SK-N-SH (cell line): ENCODE results near the gene C14orf180. TPM values are rescaled to one million over a fixed set of nuclear protein-coding genes. Genes with fewer than 3 reads are reported as not detected.

Source experiments
- CTCF ChIA-PET: fragments of 300-600, 350-600 bp; formaldehyde crosslinking; extraction: SDS; loops from one replicate; lab custom pipeline; 2021; lab: Yijun Ruan, JAX
- POLR2A ChIA-PET: fragments of 350-600 bp; sonication (Branson Sonifier 250); formaldehyde crosslinking; extraction: SDS; loops from one replicate; lab custom pipeline; 2020; ENCODE audit warnings: antibody characterized with exemption, inconsistent platforms; lab: Yijun Ruan, JAX
- DNase-seq: peaks from one replicate; pipeline ENCODE4 v3.0.0; 2012
- H2AFZ ChIP-seq: fragments of 200-600 bp; sonication (generic); 2 replicates; pipeline ENCODE4 v1.8.1; 2016; ENCODE audit warnings: antibody characterized with exemption, mild to moderate bottlenecking, low read depth
- H3F3A ChIP-seq: fragments of 200-600 bp; sonication (generic); replicated peaks from 2 replicates; pipeline ENCODE3; 2016; ENCODE audit warnings: antibody characterized with exemption, mild to moderate bottlenecking; ENCODE audit not compliant: insufficient read depth
- H3K27ac ChIP-seq, 2 experiments: fragments of 200-500 bp in 1 of 2; fragments of 200-600 bp in 1 of 2; sonication (Bioruptor generic) in 1 of 2; sonication (generic), shearing (Covaris generic) in 1 of 2; 2 replicates each; pipeline versions ENCODE4 v1.5.1 to v1.6.1; 2014 to 2016; ENCODE audit warnings: low read depth in 2 of 2, inconsistent platforms in 1 of 2, low read length in 1 of 2, mild to moderate bottlenecking in 1 of 2, mixed read lengths in 1 of 2
- H3K27me3 ChIP-seq: fragments of 200-600 bp; sonication (generic), shearing (Covaris generic); 2 replicates; pipeline ENCODE4 v1.6.1; 2016; ENCODE audit warnings: mixed run types; ENCODE audit not compliant: insufficient read depth
- H3K36me3 ChIP-seq, 2 experiments: fragments of 200-500 bp in 1 of 2; fragments of 200-600 bp in 1 of 2; sonication (Bioruptor generic) in 1 of 2; sonication (generic) in 1 of 2; replicated peaks in 1 of 2; 2 replicates each; pipeline versions ENCODE3 to v1.5.1; 2014 to 2016; ENCODE audit warnings: low read length in 1 of 2, mild to moderate bottlenecking in 1 of 2; ENCODE audit not compliant: insufficient read depth in 2 of 2, control insufficient read depth in 1 of 2
- H3K4me1 ChIP-seq, 2 experiments: fragments of 200-500 bp in 1 of 2; fragments of 200-600 bp in 1 of 2; sonication (Bioruptor generic) in 1 of 2; sonication (generic), shearing (Covaris generic) in 1 of 2; 2 replicates each; pipeline versions ENCODE4 v1.5.1 to v1.6.1; 2014 to 2016; ENCODE audit warnings: low read depth in 1 of 2, low read length in 1 of 2, mixed run types in 1 of 2; ENCODE audit not compliant: insufficient read depth in 2 of 2, control insufficient read depth in 1 of 2
- H3K4me2 ChIP-seq: fragments of 200-600 bp; sonication (generic), shearing (Covaris generic); 2 replicates; pipeline ENCODE4 v1.6.1; 2017; ENCODE audit warnings: mixed run types
- H3K4me3 ChIP-seq, 2 experiments: fragments of 200-500 bp in 1 of 2; fragments of 200-600 bp in 1 of 2; sonication (Bioruptor generic) in 1 of 2; sonication (generic), shearing (Covaris generic) in 1 of 2; 2 replicates each; pipeline versions ENCODE4 v1.5.1 to v1.8.1; 2014 to 2016; ENCODE audit warnings: low read depth in 2 of 2, inconsistent platforms in 1 of 2, low read length in 1 of 2, mild to moderate bottlenecking in 1 of 2, mixed read lengths in 1 of 2, moderate library complexity in 1 of 2
- H3K79me2 ChIP-seq: fragments of 200-600 bp; sonication (generic); 2 replicates; pipeline ENCODE4 v1.8.1; 2017; ENCODE audit warnings: mild to moderate bottlenecking; ENCODE audit not compliant: insufficient read depth
- H3K9ac ChIP-seq: fragments of 200-600 bp; sonication (generic); 2 replicates; pipeline ENCODE4 v1.6.1; 2017; ENCODE audit warnings: mixed run types
- H3K9me2 ChIP-seq: fragments of 200-600 bp; sonication (generic); 2 replicates; pipeline ENCODE4 v1.6.1; 2017; ENCODE audit warnings: mixed run types
- H3K9me3 ChIP-seq: fragments of 200-600 bp; sonication (generic); 2 replicates; pipeline ENCODE4 v1.6.1; 2017; ENCODE audit warnings: mixed run types, mild to moderate bottlenecking, moderate library complexity
- H4K20me1 ChIP-seq: fragments of 200-600 bp; sonication (generic); 2 replicates; pipeline ENCODE4 v1.6.1; 2017; ENCODE audit warnings: mild to moderate bottlenecking, mixed run types; ENCODE audit not compliant: insufficient read depth
- CTCF ChIP-seq: fragments of 200-600 bp; sonication (generic); IDR thresholded peaks from 2 replicates; pipeline ENCODE4 v1.6.1; 2017; ENCODE audit warnings: antibody characterized with exemption, mild to moderate bottlenecking, moderate library complexity
- EP300 ChIP-seq, 2 experiments: IDR thresholded peaks; 2 replicates each; pipeline versions ENCODE4 v1.4.0 to v1.6.1; 2012; ENCODE audit warnings: borderline replicate concordance in 1 of 2, low read depth in 1 of 2, low read length in 1 of 2
- EZH2phosphoT487 ChIP-seq: fragments of 200-600 bp; sonication (generic); IDR thresholded peaks from 2 replicates; pipeline ENCODE4 v1.6.1; 2017; ENCODE audit warnings: low read depth, mixed run types, mild to moderate bottlenecking, antibody characterized with exemption, moderate library complexity, borderline replicate concordance
- FOSL2 ChIP-seq: IDR thresholded peaks from 2 replicates; pipeline ENCODE4 v1.4.0; 2012; ENCODE audit warnings: low read depth, mild to moderate bottlenecking, moderate library complexity, borderline replicate concordance
- FOXJ3 ChIP-seq: sonication (generic); formaldehyde crosslinking; IDR thresholded peaks from 2 replicates; pipeline ENCODE4 v1.5.1; 2020; ENCODE audit warnings: mild to moderate bottlenecking, missing genetic modification reagents
- FOXM1 ChIP-seq: IDR thresholded peaks from 2 replicates; pipeline ENCODE4 v1.4.0; 2012; ENCODE audit warnings: low read depth, mild to moderate bottlenecking
- JUND ChIP-seq: IDR thresholded peaks from 2 replicates; pipeline ENCODE4 v1.4.0; 2012
- MEF2A ChIP-seq: IDR thresholded peaks from 2 replicates; pipeline ENCODE4 v1.4.0; 2012; ENCODE audit warnings: low read depth, borderline replicate concordance
- RAD21 ChIP-seq: IDR thresholded peaks from 2 replicates; pipeline ENCODE4 v1.6.1; 2012; ENCODE audit warnings: mild to moderate bottlenecking, low read length
- RCOR1 ChIP-seq: fragments of 150-350 bp; IDR thresholded peaks from 2 replicates; pipeline ENCODE4 v1.6.1; 2017; ENCODE audit warnings: antibody characterized with exemption, low read length
- SMC3 ChIP-seq: IDR thresholded peaks from 2 replicates; pipeline ENCODE4 v1.6.1; 2012; ENCODE audit warnings: low read depth, low read length, improper control_type of control experiment
- TCF12 ChIP-seq: IDR thresholded peaks from 2 replicates; pipeline ENCODE4 v1.4.0; 2012
- USF1 ChIP-seq: IDR thresholded peaks from 2 replicates; pipeline ENCODE4 v1.4.0; 2012; ENCODE audit warnings: low read depth, borderline replicate concordance
- USF2 ChIP-seq: fragments of 150-350 bp; IDR thresholded peaks from 2 replicates; pipeline ENCODE4 v1.6.1; 2017; ENCODE audit warnings: antibody characterized with exemption, low read length, low read depth, borderline replicate concordance
- YY1 ChIP-seq: IDR thresholded peaks from 2 replicates; pipeline ENCODE4 v1.4.0; 2012; ENCODE audit warnings: low read depth, mild to moderate bottlenecking
- ZBTB33 ChIP-seq: IDR thresholded peaks from 2 replicates; pipeline ENCODE4 v1.4.0; 2012; ENCODE audit warnings: low read depth, borderline replicate concordance
- WGBS: methylation state at CpG from one replicate; pipeline ENCODE4 v1.1.6; 2017; ENCODE audit warnings: low lambda C conversion rate; 5-methylcytosine and 5-hydroxymethylcytosine counted together
- polyA plus RNA-seq, 3 experiments: library from polyadenylated mRNA; depleted of rRNA; stranded (reverse); fragments of >200 nt; gene quantifications; 2 replicates each; pipeline ENCODE4 v1.2.3, GENCODE V29; 2012

The C14orf180 gene
- polyA plus RNA-seq, 1 of the 3 experiments (the other 2 are of a cell fraction): not detected

GRCh38 chr14:104585966-104586697 lies 6.6 kb downstream of the C14orf180 start (continued):
- no peak for TF ChIP-seq YY1
- no peak for TF ChIP-seq RCOR1

- peak overlapping the region in 1 of 2 experiments; percentile 97; a peak in 2 of 4 replicates for H3K27ac ChIP-seq
- no peak overlapping the region for H3K4me2 ChIP-seq
- no peaks in the 10 kb centered on the region for H3K27me3 ChIP-seq
- no peaks in the 10 kb centered on the region for H3F3A ChIP-seq
- DNase-seq: peak; percentile 82
- 80% methylated on average over 2 of the region's 19 CpGs for WGBS
- TF ChIP-seq SMC3: no peak
- TF ChIP-seq FOSL2: no peak
- TF ChIP-seq FOXJ3: peak; percentile 49; the same call in 1 of the 2 replicates
- TF ChIP-seq EZH2phosphoT487: no peak
- TF ChIP-seq USF1: no peak
- peak in 1 of 2 experiments; percentile 40; a peak in 1 of 4 replicates for TF ChIP-seq EP300 (IDR thresholded peaks at IDR 0.05; ENCODE audit: borderline replicate concordance in 1 of 2, low read depth in 1 of 2, low read length in 1 of 2)
- TF ChIP-seq USF2: no peak
- H2AFZ ChIP-seq: no peak overlapping the region
- no peak overlapping the region for H3K4me3 ChIP-seq
- H3K79me2 ChIP-seq: no peaks in the 10 kb centered on the region
- H3K9me2 ChIP-seq: no peaks in the 10 kb centered on the region
- no peaks in the 10 kb centered on the region for H3K9me3 ChIP-seq
- peaks cover 0 to 95% of the 10 kb centered on the region in 2 experiments; a peak in 1 of 4 replicates for H3K4me1 ChIP-seq
- ChIA-PET CTCF (interaction anchor here (0.8 to 2.3 kb wide), 4 partner anchors 23 to 503 kb away, joined by 3 to 12 read pairs (median 6); no protein-coding TSS in a partner anchor), POLR2A (interaction anchor here (0.6 to 1.1 kb wide), 2 partner anchors 17 to 151 kb away, joined by 3 read pairs; no protein-coding TSS in a partner anchor)
- no peak overlapping the region for H3K9ac ChIP-seq
- no peaks in the 10 kb centered on the region for H4K20me1 ChIP-seq
- no peaks in the 10 kb centered on the region for H3K36me3 ChIP-seq
Observed at GRCh38 chr14:104586832-104587620, 7.5 kb downstream of the C14orf180 start.

- H3K4me1 ChIP-seq: peaks cover 0 to 95% of the 10 kb centered on the region in 2 experiments; a peak in 1 of 4 replicates
- no peak overlapping the region for H2AFZ ChIP-seq
- DNase-seq: peak; percentile 71
- H4K20me1 ChIP-seq: no peaks in the 10 kb centered on the region
- no peaks in the 10 kb centered on the region for H3K36me3 ChIP-seq
- peak overlapping the region in 1 of 2 experiments; percentile 97; a peak in 2 of 4 replicates for H3K27ac ChIP-seq
- POLR2A ChIA-PET: no interaction called here
- H3K27me3 ChIP-seq: no peaks in the 10 kb centered on the region
- no peak overlapping the region for H3K4me3 ChIP-seq
- 49% methylated on average over 6 of the region's 19 CpGs for WGBS
- H3K4me2 ChIP-seq: no peak overlapping the region
- no peaks in the 10 kb centered on the region for H3K9me2 ChIP-seq
- no peaks in the 10 kb centered on the region for H3K9me3 ChIP-seq
- CTCF ChIA-PET: interaction anchor here (0.8 to 2.3 kb wide), 4 partner anchors 24 to 503 kb away, joined by 3 to 12 read pairs (median 6); no protein-coding TSS in a partner anchor
- H3K79me2 ChIP-seq: no peaks in the 10 kb centered on the region
- H3K9ac ChIP-seq: no peak overlapping the region
- no peaks in the 10 kb centered on the region for H3F3A ChIP-seq
- TF ChIP-seq MEF2A (no peak), USF2 (no peak), TCF12 (no peak), ZBTB33 (no peak), SMC3 (no peak), FOXM1 (no peak), RAD21 (no peak), JUND (no peak), CTCF (no peak)
Observed at GRCh38 chr14:104587641-104588040, 8.1 kb downstream of the C14orf180 start.
